SH-SY5Y (cell line): ENCODE results near the gene VASP.

Experiments
- GATA2 ChIP-seq: IDR thresholded peaks from 2 replicates; pipeline ENCODE4 v1.6.1; 2011; ENCODE audit warnings: mild to moderate bottlenecking, low read depth, low read length
- GATA3 ChIP-seq: IDR thresholded peaks from 2 replicates; pipeline ENCODE4 v1.6.1; 2011; ENCODE audit warnings: low read depth, mild to moderate bottlenecking, low read length, moderate library complexity

- TF ChIP-seq GATA2 (no peak), GATA3 (no peak)
Observed at GRCh38 chr19:45505996-45506245, 1.4 kb upstream of the VASP start.
